Stimulated activated CD8-positive, alpha-beta memory T cell treated with anti-CD3 and anti-CD28 coated beads, Interleukin-4, amount 100 ng/mL, for 48 hours (primary cell): ENCODE measurements around the gene PAH.
A peak's percentile ranks its signal among the peaks of the same experiment; 100 is the strongest.

Experiments
- DNase-seq: peaks from one replicate; pipeline ENCODE4 v3.0.0-alpha.2; 2020

Gene PAH

DNA sequence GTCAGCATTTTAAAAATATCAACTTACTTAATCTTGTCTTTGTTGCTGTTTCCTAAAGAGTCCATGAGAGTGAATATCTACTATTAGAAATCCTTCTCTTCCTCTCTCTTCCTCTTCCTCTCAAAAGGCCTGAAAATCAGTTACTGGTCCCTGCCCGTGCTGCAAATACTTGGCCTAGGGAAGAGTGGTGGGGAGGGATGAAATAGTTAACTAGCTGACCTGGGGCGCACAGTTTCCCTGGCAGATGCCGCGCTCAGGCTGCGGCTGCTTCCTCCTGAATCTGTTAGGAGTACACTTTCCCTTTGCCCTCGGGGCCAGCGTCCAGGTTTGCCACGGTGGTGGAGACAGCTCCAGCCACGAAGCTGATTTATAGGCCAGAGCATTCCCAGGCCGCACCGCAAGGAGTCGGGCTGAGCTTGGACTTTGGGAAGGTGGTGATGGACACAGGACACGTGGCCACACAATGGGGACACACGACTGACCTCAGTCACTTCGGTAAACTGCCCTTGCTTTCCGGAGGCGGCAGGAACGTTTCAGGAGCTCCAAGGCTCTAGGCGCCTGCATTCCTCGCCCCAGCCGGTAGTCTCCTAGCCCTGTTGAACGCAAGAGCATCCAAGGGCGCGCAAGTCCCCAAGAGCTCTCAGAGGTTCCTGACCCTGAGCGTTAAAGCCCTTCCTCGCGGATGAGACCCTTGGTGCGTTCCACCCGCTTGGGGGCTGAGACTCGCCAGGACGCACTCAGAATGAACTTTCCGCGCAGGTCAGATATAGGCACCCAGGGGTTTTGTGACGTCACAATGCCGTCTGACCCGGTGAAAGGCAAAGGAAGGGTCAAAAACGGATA, 33.3 kb upstream of the PAH start:
- no peak for DNase-seq

DNA sequence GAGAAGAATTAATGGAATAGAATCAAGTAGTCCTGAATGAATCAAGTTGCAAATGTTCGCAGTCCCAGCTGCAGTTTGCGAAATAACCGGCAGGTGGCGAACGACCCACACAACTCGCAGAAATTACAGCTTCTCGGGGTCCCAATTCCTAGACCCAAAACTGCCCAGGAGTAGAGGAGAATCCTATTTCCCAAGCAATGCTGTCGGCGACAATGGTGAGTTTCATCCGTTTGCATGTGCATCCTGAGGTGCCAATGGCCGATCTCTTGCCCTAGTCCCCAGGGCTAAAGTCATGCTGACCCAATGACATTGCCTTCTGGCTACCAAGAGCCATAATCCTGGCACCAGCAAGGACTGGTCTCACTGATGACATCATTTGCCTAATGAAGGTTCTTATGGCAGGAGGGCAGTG, 31.9 kb upstream of the PAH start:
- peak; percentile 83 for DNase-seq

DNA sequence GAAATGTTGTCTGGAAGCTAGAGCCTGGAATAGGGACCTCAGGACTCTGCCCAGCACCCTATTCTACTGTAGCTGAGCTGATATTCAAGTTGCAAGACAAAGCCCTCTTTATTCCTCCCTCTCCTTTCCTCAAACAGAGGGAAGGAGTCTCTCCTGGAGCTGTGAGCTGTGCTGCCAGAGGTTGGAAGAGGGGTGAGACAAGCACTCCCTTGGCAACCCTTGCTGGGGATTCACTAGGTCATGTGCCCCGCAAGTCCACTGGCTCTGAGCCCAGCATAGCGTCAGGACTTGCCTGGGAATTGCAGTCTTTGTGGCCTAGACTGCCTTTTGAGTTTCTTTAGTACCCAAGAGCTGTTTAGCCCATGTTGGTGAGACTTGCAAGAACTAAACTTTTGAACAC, 29.0 kb upstream of the PAH start:
- no peak for DNase-seq

DNA sequence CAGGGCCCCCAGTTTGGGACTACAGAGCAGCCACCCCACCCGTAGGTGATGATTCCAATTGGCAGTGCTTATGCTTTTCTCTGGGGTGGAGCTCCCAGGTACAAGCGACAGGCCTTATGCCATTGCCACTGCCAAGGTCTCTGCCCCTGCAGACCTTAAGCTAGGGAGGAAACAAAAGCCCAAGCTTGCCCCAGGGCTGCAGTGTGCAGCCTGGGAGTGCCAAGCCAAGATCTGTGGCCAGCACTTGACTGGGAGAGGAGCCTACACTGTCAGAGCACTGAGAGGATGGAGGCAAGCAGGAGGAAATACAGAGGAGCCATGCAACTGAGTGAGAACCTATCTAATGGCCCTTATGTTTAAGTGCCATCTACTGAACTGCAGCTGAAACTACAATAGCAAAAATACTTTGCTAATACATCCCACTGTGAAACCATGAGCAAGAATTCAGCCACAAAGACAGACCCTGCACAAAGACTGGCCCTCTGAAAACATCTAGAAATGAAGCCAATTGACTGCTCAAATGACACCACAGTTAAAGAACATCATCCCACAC, 22.7 kb upstream of the PAH start:
- no peak for DNase-seq

DNA sequence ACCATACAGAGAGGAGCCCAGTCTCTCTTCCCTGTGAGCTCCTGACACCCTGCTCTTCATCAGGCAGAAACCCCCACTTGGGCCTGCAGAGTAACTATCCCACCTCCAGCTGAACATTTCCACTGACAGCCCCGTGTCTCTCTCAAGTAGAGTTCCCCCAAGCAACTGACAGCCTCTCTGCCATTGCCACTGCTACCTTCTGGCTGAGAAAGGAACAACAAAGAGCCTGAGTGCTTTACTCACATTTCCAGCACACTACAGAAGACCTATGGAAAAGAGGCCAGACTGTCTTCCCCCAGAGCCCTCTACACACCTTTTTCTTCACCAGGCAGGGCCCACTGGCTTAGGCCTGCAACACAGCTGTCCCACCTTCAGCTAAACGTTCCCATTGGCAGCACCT, 22.0 kb upstream of the PAH start:
- DNase-seq: no peak

DNA sequence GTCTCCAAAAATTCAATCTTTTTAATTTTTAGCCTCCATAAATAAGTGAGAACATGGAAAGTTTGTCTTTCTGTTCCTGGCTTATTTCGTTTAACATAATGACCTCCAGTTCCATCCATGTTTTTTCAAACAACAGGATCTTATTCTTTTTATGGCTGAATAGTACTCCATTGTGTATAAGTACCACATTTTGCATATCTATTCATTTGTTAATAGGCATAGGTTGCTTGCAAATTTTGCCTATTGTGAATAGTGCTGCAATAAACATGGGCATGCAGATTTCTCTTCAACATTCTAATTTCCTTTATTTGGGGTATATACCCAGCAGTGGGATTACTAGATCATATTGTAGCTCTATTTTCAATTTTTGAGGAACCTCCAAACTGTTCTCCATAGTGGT, 16.1 kb upstream of the PAH start:
- DNase-seq: no peak

DNA sequence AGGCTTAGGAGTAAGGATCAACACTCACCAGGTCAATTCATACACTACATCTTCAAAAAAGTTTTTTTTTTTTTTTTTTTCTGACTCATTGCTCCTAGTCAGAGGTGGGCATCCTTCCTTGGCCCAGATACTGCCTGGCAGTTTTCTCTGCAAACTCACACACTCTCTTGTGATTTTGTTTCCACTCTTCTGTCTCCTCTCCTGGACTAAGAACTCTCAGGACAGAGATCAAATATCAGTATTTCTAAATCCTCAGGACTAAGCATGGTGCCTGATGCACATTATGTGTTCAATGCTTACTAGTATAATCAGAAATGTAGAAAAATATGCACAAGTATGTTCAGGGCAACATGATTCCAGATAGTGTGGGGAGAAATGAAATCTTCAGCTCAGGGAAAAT, 10.2 kb upstream of the PAH start:
- no peak for DNase-seq

DNA sequence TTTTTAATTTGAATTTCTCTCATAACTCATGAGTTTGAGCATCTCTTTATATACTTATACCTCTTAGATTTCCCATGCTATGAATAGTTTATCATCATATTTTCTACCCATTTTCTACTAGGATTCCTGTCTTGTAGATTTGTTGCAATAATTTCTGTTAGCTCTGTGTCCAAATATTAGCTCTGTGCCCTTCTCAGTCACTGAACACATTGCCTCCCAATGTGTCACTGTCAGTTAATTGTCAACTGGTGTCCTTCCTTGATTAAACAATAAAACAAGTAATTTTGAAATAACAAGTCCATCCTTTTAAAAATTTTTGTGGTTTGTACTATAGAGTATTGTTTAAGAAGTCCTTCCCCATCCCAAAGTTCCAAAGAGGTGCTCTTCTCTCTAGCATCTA, 4.2 kb upstream of the PAH start:
- no peak for DNase-seq

DNA sequence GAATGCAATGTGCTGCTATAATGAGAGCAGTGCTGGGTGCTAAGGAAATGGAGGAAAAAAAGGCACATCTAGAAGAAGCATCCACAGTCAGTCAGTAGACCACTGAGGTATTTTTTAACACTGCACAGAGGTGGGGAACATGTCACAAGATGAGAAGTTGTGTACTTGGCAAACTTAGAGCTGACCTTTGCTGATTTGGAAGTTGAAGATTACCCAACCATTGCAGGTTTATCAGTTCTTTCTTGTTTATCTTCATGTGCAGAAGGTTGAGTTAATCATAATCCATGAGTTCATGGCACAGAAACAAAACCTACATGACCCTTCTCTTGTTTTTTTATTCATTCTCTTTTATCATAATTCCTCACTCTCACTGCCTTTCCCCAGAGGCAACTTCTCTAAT, 3.2 kb upstream of the PAH start:
- no peak for DNase-seq

DNA sequence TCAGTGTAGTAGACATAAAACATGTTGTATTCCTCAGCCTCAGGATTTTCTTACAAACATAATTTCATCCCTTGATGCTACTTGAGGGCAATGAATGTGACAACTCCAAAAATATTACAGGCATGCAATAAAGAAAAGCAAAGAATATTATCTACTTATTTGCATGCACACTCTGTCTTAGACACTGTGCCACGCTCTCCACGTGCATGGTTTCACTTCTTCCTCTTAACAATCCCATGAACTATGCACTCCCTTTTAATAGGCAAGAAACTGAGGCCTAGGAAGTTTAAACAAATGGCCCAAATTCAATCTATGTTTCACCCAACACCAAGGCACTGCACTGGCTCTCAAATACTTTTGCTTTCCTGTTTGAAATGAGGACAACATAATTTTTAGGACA, 1.8 kb upstream of the PAH start:
- DNase-seq: no peak

DNA sequence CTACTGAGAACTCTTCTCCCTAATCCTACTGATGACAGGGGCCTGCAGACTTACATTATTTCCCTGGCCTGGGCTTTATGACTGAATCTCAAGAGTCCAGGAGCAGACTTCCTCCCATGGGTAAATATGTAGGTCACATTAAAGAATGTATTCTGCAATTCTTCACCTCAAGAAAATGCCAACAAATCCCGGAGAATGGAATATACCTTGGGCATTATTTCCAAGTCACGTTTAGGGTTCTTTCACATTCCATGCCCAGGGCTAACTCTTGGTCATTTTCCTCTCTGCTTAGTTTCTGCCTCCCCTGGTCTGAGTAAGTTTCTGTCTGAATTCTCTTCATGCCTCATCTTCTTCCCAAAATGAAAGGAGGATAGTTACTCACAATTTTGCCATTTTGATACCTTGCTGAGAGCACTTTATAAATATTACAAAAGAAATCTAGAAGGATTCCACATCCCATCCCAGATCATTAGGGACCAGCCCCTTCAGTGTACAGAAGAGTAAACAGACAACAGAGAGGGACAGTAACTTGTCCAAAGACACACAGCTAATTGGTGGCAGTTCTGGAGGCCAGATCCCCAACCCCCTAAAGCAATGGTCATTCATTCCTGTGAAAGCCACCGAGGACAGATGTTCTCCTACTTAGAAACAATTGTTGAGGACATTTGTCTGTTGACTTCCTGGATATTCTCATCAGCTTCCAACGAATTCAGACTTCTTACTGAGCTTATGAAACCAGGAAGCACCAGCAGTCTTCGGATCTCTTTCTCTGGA, 605 bp downstream of the PAH start:
- DNase-seq: no peak

DNA sequence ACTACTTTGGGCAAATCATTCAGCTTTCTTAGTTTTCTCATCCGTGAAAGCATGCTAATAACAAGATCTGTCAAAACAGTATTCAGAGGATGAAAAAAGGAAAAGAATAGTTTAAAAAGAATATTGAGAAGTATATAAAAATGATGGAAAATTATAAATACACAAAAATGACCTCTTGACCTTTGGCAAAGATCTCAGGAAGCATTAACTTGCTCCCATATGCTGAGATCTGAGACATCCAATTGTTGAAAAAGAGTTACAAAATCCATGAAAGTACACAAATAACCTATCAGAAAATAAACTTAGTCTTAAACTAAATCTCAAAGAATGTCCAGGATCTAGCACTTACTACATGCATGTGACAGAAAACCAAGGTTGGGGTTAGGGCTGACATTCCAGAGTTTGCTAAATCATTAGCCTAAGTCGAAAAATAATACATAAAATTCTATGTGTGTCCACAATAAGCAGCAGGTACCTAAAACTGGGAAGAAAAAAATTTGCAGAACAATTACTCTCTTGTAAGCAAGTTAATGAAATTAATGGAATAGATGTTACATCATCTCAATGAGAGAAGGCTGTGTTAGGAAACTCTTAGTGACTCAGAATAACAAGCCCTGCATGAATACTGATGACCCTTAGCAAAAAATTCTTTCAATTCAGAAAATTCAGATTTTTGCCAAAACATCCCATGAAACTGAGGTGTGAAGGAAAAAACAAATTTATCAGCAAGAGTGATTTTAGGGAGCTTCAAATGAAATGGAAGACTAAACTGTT, 3.4 kb downstream of the PAH start:
- DNase-seq: no peak

DNA sequence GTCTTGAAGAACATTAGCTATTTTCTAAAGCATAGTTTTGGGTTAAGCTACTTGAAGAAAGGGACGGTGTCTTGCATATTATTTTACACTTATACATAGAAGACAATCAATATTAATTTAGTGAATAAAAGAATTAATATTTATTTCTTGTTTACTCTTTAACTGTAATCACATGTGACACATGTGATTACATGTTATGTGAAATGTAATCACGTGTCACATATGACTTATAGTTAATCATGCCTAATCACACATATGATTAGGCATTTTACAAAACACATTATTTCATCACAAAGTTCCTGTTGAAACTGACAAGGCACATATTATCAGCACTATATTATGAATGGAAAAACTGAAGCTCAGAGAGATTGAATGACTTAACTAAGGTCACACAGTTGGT, 4.8 kb downstream of the PAH start:
- DNase-seq: no peak

DNA sequence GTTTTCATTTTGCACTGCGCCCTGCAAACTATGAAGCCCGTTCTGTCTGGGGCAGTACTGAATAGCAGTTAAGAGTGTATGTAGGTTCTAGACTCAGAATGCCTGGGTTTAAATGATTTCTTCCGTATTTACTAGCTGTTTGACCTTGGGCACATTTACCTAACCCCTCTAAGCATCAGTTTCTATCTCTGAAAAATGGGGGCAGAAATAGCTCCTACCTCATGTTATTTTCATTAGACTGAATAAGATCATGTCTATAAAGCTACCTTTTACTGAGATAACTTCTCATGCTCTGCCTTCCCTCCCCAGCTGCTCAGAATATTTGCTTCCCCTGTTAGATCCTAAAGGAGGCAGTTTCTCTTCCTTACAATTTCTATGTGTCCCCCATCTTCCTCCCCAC, 5.7 kb downstream of the PAH start:
- no peak for DNase-seq

DNA sequence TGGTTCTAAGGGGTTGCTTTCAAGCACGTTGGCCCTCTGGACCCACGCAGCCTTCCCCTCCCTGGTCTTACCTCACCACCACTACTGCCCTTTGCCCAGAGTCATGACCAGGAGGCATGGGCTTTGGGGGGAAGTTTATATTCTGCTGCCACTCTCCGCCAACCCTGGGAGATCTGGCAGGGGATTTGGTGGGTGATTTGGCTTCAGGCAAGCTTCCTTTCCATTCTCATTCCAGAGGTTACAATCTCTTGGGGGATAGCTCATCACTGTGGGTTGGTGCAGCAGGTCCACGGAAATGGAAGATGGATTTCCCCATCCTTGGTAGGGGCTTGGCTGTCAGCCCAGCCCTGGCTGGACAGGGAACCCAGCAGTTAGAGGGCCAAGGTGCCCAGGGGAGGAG, 6.3 kb downstream of the PAH start:
- no peak for DNase-seq

DNA sequence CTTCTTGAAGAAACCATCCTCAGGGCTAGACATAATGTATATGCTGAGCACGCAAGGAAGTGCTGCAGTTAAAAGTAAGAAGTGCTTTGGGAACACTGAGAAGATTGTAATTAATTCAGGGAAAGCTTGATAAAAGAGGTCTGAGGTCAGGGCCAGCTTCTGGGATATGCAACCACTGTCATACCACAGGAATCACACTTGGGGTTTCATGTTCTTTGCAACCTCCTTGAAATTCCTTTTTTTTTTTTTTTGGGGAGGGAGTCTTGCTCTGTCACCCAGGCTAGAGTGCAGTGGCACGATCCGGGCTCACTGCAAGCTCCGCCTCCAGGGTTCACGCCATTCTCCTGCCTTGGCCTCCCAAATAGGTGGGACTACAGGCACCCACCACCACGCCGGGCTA, 6.9 kb downstream of the PAH start:
- DNase-seq: no peak

DNA sequence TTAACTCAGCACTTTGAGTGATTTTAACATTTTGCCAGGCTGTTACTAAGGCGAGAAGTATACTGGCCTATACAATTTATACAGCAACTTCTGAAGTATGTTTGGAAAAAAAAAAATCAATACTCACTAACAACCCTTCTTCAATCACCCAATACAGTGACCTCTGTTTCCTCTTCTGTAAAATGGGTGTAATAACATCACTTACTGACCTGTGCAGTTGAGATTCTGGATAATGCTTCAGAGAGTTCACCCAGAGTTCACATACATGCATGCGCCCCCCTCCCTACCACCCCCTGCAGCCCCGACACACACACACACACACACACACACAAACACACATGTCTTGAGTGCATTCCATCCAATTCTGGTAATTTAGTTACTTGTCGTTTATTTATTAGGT, 9.1 kb downstream of the PAH start:
- DNase-seq: no peak

DNA sequence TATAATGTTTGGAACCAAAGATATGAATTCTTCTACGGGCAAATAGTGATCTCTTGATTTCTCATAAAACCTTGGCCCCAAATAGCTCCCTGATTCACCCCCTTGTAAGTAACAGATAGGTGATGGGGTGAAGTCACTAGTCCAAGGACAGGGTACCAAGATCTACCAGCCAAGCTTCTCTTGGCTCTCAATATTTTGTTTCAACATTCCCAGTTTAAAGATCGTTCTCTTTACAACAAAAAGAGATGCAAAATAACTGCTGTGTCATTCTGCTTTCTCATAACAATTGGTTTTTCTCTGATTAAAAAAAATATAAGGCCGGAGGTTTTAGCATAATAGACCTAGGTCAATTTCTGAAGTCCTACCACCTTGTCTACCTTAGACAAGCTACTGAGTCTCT, 11.8 kb downstream of the PAH start:
- DNase-seq: no peak

DNA sequence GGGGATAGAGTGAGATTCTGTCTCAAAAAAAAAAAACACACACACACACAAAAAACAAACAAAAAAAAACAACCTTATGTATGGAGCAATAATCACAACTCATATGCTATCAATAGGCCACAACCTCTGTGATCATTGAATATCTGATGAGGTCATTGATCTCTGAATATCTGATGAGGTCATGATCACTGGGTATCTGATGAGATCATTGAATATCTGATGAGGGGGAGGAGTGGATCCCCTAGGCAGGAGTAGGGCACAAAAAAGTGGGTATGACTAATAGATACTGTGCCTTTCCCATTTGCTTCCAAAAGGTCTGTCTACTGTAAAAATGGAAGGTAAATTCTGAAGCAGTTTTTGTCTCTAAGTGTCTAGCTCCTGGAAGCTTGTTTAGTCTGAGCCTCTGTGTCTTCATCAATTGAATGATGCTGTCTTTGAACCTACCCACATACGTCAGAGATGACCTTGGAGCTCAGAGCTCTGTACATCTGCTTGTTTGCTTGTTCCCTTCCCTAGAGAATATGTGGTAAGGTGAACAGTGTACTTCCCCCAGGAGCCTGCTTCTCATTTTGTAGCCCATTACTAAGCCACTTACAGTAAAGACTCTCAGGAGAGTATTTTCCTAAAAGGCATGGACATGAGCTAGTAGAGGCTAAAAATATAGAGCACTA, 13.6 kb downstream of the PAH start:
- no peak for DNase-seq

DNA sequence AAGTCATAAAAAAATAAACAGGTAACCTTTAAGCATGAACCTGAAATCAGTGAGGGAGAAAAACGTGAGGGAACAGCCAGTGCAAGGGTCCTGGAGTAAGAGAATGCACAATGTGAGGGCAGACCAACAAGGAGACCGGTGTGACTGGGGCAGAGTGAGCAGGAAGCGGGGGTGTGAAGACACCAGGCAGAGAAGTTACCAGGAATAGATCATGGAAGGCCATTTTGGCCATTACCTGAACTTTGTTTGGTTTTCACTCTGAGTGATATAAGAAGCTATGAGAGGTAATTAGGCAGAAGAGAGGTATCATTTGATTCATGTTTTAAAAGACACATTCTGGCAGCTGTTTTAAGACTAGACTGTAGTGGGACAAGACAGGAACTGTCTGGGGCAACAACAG, 15.0 kb downstream of the PAH start:
- DNase-seq: no peak

DNA sequence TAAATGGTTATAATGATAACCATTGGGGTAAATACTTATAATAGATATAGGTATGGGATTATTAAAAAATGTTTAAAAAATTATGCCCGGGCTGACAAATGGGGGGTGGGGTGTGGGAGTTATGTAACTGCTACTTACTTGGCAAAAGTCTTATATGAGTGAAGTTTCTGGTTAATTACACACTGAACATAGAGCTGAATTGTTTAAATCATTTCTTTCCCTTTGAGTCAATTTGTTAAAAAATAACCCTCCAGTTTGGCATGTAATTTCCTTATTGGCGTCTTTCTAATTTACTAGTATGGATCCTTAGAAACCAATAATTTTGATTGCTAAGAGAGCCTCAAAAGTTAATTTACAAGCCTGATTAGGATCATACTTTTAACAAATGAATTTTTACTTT, 16.7 kb downstream of the PAH start:
- DNase-seq: no peak

DNA sequence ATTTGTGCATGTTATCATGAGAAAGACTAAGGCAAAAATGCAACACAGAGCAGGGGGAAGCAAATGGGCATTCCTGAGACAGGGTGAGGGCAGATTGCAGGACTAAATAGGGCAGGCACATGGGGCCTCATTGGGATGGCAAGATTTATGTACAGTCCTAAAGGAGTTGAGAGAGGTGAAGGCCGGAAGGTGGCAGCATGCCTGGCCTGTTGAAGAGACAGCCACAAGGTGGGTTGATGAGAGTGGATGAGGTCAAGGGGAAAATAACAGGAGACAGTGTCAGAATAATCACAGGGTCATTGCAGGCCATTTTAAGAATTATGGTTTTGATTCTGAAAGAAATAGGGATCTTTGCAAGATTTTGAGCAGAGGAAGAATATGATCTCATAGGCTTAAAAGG, 21.0 kb downstream of the PAH start:
- DNase-seq: no peak

DNA sequence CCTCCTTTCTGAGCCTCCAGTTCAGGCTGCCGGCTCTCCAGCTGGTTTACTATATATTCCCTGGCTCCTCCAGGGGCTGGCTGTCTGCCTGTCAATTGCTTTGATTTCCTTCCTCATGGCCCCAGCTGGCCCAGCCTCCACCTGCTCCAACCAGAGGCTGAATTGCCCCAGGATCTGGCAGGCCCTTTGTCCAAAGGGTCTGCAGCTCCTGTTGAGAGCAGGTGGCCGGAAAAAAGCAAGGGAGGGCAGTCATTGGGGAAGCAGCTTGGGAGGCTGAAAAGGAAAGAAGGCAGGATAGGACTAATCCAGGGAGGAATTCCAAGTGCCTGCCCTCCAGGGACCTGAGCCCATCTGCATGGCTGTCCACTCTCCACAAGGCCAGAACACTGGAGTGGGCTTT, 25.3 kb downstream of the PAH start:
- no peak for DNase-seq
